H1 (cell line): ENCODE results near the gene MCEE. TPM values are rescaled to one million over a fixed set of nuclear protein-coding genes. Genes with fewer than 3 reads are reported as not detected.

Experiments
- POLR2AphosphoS5 ChIP-seq: IDR thresholded peaks from 2 replicates; pipeline ENCODE4 v1.6.1; 2011; ENCODE audit warnings: low read depth, low read length
- RAD21 ChIP-seq, 2 experiments: IDR thresholded peaks in 1 of 2; conservative IDR thresholded peaks in 1 of 2; 2 replicates each; pipeline ENCODE4 v1.6.1; 2011; ENCODE audit warnings: low read depth in 2 of 2, low read length in 2 of 2, improper control_type of control experiment in 1 of 2, inconsistent platforms in 1 of 2, mild to moderate bottlenecking in 1 of 2, moderate library complexity in 1 of 2
- polyA plus RNA-seq, 7 experiments: library from polyadenylated mRNA; depleted of rRNA in 3 of 7; stranded (reverse) in 5 of 7; unstranded in 2 of 7; fragments of >200 nt in 5 of 7; fragments of 200-250 nt in 2 of 7; gene quantifications; 1 replicate in 5 of 7; 2 replicates in 1 of 7; 4 replicates in 1 of 7; pipeline versions ENCODE4 v1.2.1 to v1.2.3, GENCODE V29; 2011 to 2013; ENCODE audit warnings: missing spikeins in 2 of 7, mixed read lengths in 2 of 7
- total RNA-seq: library from RNA; stranded (reverse); fragmentation: NEBNext Ultra II Directional; extraction: Animal tissue kit (Norgen Biotek cat#: 25700); gene quantifications from 2 replicates; pipeline ENCODE4 v1.2.1, GENCODE V29; 2021

MCEE gene
- total and polyA plus RNA-seq, 2 of the 8 experiments (the other 6 are each of a cell fraction or from before 2014, with no cell fraction given) = 7.3 to 14.1 TPM

GRCh38 chr2:71068218-71069035, 61.6 kb downstream of the MCEE start, which contains the start of gene NAGK (continued):
- TF ChIP-seq POLR2AphosphoS5 = peak; percentile 96
- no peak for TF ChIP-seq RAD21 (IDR thresholded peaks at IDR 0.05 in 1 of 2, conservative IDR thresholded peaks at IDR 0.05 in 1 of 2; ENCODE audit: low read depth in 2 of 2, low read length in 2 of 2)
